HFFc6 (cell line): ENCODE results near the gene TNFRSF11A. TPM values are rescaled to one million over a fixed set of nuclear protein-coding genes. Genes with fewer than 3 reads are reported as not detected.

Experiments
- DNase-seq: peaks from one replicate; pipeline ENCODE4 v3.0.0-alpha.2; 2018
- H3K27ac Mint-ChIP-seq: 2 replicates; pipeline ENCODE4 v1.8.0; 2020; ENCODE audit warnings: mild to moderate bottlenecking, mixed read lengths
- H3K27me3 Mint-ChIP-seq: 2 replicates; pipeline ENCODE4 v1.8.0; 2021; ENCODE audit warnings: mild to moderate bottlenecking, moderate library complexity, mixed read lengths; ENCODE audit not compliant: insufficient read depth
- H3K36me3 Mint-ChIP-seq: 2 replicates; pipeline ENCODE4 v1.8.0; 2021; ENCODE audit warnings: low read depth, mixed read lengths
- H3K4me1 Mint-ChIP-seq: 2 replicates; pipeline ENCODE4 v1.8.0; 2020; ENCODE audit warnings: low read depth, mixed read lengths
- H3K4me3 Mint-ChIP-seq: 2 replicates; pipeline ENCODE4 v1.8.0; 2020; ENCODE audit warnings: mild to moderate bottlenecking, moderate library complexity, mixed read lengths
- H3K9me3 Mint-ChIP-seq: 2 replicates; pipeline ENCODE4 v1.8.0; 2020; ENCODE audit warnings: mild to moderate bottlenecking, mixed read lengths
- CTCF ChIP-seq: fragments of 200-600 bp; sonication (generic); IDR thresholded peaks from 2 replicates; pipeline ENCODE4 v1.5.0; 2021; ENCODE audit warnings: antibody characterized with exemption, mild to moderate bottlenecking
- total RNA-seq, 6 experiments: library from RNA; stranded (reverse); fragmentation: NEBNext Ultra II Directional; extraction: Animal tissue kit (Norgen Biotek cat#: 25700); gene quantifications; 2 replicates in 1 of 6; 3 replicates in 5 of 6; pipeline ENCODE4 v1.2.3, GENCODE V29; 2021

Gene TNFRSF11A
- total RNA-seq, 6 experiments from 2014 or later = 0.05 TPM; not detected in 5

- no peaks in the 10 kb centered on the region for H3K27me3 Mint-ChIP-seq
- no peak overlapping the region for H3K4me3 Mint-ChIP-seq
- H3K9me3 Mint-ChIP-seq = no peaks in the 10 kb centered on the region
- H3K27ac Mint-ChIP-seq = no peak overlapping the region
- TF ChIP-seq CTCF = no peak
- no peaks in the 10 kb centered on the region for H3K4me1 Mint-ChIP-seq
- 0 out of 2 replicates have a peak, but pooled peaks cover 6% of the 10 kb centered on the region for H3K36me3 Mint-ChIP-seq
- DNase-seq = no peak
Measured at GRCh38 chr18:62312851-62313250, 12.3 kb upstream of the TNFRSF11A start.

- Mint-ChIP-seq H3K9me3 (no peaks in the 10 kb centered on the region), H3K4me3 (no peak overlapping the region), H3K27ac (no peak overlapping the region), H3K36me3 (no peaks in the 10 kb centered on the region), H3K4me1 (no peaks in the 10 kb centered on the region), H3K27me3 (peaks cover 16% of the 10 kb centered on the region)
- TF ChIP-seq CTCF = no peak
- no peak for DNase-seq
Measured at GRCh38 chr18:62318228-62319180, 6.6 kb upstream of the TNFRSF11A start.

DNA sequence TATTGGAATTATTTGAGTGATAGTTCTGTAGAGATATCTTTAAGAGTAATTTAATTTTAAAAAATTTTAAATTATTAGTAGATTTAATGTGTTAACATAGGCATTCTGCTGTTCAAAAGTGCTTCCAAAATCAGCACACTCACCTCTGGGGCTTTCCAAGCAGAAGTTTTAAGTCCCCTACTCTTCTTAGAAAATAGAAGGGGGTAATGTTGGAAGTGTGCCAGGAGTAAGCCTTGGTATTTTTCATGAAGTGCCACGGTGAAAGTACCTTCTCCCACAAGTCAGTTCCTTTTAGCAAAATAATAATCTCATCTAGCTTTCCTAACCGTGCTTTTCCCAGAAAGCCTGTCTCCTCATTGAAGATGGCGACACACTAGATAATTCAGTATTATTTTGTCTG is 3.9 kb upstream of the TNFRSF11A start:
- Mint-ChIP-seq H3K4me1 (peaks cover 15% of the 10 kb centered on the region), H3K4me3 (no peak overlapping the region), H3K27me3 (peaks cover 35% of the 10 kb centered on the region), H3K27ac (no peak overlapping the region), H3K9me3 (no peaks in the 10 kb centered on the region), H3K36me3 (no peaks in the 10 kb centered on the region)
- no peak for TF ChIP-seq CTCF
- DNase-seq = no peak

GRCh38 chr18:62323483-62324180 is 1.5 kb upstream of the TNFRSF11A start:
- peaks cover 48% of the 10 kb centered on the region for H3K27me3 Mint-ChIP-seq
- no peak for DNase-seq
- H3K36me3 Mint-ChIP-seq = no peaks in the 10 kb centered on the region
- no peak for TF ChIP-seq CTCF
- H3K4me3 Mint-ChIP-seq = no peak overlapping the region
- H3K4me1 Mint-ChIP-seq = peaks cover 16% of the 10 kb centered on the region
- H3K9me3 Mint-ChIP-seq = no peaks in the 10 kb centered on the region
- no peak overlapping the region for H3K27ac Mint-ChIP-seq

DNA sequence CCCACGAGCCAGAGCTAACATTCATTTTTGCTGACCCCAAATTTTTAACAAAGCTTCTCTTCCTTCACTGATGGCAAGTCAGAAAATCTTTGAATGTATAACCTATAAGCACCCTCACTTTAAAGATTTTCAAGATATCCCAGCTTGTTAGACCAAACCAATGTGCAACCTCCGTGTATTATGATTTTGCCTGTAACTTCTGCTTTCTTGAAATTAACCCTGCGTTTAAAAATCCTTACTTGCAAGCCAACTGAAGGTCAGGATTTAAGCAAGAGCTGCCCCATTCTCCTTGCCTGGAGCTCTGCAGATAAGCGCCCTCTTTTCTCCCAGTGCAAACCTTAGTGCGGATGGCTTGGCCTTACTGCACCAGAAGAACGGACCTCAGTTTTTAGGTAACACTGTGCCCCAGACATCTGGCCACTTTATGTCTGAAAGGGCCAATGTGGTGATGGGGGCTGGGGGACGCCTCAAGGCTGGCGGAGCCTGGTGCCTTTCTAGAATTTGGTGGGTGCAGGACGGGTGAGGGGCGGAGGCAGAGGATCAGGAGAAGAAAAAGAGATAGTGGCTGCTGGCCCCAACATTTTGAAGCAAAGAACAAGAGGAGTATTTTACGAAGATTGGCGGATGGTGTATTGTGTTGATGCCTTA is 805 bp upstream of the TNFRSF11A start:
- peaks cover 18% of the 10 kb centered on the region for H3K4me1 Mint-ChIP-seq
- DNase-seq = no peak
- H3K4me3 Mint-ChIP-seq = peak overlapping the region; percentile 48
- no peak for TF ChIP-seq CTCF
- H3K27ac Mint-ChIP-seq = no peak overlapping the region
- no peaks in the 10 kb centered on the region for H3K36me3 Mint-ChIP-seq
- no peaks in the 10 kb centered on the region for H3K9me3 Mint-ChIP-seq
- peaks cover 50% of the 10 kb centered on the region for H3K27me3 Mint-ChIP-seq
